Measurements from ENCODE around the gene PLEKHA7.
"Not testable (repeated sequence)": the region's sequence is repeated elsewhere in the genome, so short reads cannot be mapped to it uniquely, and the experiment has no call there.

Gene PLEKHA7

DNA sequence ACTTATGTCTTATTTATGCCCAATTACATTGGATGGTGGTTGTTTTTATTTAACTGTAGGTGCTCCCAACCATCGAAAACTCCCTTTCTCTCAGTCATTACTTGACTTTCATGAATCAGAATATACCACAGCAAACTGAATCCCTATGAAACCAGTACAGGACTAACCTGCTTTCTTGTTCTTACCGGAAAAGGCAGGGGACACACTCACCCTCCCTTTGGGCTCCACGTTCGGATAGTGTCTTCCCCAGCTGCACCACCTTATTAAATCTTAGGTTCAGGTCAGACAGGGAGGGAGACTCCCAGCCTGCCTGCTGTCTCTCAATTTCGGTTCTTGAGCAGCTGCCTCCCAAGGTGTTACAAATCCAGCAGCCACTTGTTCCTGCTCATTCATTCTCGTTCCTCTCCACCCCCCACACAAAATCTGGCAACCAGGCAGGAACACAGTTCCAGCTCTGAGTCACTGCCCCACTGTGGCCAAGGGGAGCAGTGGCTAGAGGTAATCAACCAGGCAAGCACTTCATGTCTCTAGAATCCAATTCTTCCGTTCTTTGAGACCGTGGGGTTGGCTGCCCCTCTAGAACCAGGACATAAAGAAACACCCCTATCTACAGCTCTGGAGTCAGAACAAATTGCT lies 133.0 kb downstream of the PLEKHA7 start:
- no peak for DNase-seq (ENCODE audit: low read depth)

- no peak for DNase-seq (ENCODE audit: low read depth)
Observed at GRCh38 chr11:16880184-16880801, 133.9 kb downstream of the PLEKHA7 start.

DNA sequence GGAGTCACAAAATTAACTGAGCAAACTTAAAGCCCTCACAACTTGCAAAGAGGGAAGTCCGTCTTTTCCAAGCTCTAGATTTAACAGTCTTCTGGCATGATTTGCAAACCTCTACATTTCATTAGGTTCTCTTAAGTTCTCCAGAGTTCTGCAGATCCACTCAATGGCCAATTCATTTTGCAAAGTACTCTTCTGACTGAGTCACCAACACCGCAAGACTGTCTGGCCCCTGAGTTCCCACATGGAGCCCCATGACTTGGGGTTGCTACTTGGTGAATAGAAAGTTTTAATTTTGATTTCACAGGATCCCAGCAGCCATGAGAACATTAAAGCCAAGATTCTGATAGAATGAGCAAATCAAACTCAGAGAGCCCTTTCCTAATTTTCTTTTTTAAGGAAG lies 134.5 kb downstream of the PLEKHA7 start:
- DNase-seq (ENCODE audit: low read depth): no peak

GRCh38 chr11:16876837-16877236 lies 137.4 kb downstream of the PLEKHA7 start:
- no peak for DNase-seq (ENCODE audit: low read depth)

- no peak for DNase-seq (ENCODE audit: low read depth)
Observed at GRCh38 chr11:16876053-16876752, 138.0 kb downstream of the PLEKHA7 start.

- no peak for DNase-seq (ENCODE audit: low read depth)
Observed at GRCh38 chr11:16874275-16874975, 139.8 kb downstream of the PLEKHA7 start.

DNA sequence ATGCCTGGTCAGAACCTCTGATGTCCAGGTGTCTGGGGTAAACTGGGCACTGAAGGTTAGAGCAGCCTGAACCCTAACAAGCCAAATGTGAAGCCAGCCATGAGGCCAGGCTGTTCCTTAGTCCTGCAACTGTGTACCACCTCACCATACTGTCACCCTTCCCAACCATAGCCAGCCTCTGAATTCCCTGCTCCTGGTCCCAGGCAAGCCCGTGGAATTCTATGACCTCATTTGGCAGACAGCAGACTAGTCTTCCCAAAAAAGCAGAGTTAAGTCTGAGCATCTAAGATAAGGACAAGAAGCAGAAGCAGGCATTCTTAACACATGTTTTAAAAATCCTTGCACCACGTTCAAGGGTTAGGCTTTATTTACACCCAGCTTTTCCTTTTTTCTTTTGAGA lies 140.9 kb downstream of the PLEKHA7 start:
- no peak for DNase-seq (ENCODE audit: low read depth)

DNA sequence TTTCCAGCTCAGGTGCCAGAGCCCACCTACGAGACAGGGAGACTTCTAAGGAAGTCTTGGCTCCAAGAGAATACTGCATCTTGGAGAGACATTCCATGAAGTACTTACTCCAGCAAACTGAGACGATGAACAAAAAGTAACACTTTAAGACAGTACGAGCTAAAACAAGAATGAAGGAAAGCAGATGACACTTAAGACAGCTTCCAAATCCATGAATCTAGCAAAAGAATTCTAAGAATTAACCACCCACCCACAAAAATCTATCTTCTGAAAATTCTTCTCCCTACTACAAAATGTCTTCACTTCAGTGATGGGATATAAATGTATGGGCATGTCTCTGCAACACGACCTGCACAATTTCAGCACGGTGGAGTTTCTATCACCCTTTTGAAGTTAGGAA lies 142.8 kb downstream of the PLEKHA7 start:
- DNase-seq (ENCODE audit: low read depth): no peak

- no peak for DNase-seq (ENCODE audit: low read depth)
Observed at GRCh38 chr11:16867097-16867496, 147.1 kb downstream of the PLEKHA7 start.

DNA sequence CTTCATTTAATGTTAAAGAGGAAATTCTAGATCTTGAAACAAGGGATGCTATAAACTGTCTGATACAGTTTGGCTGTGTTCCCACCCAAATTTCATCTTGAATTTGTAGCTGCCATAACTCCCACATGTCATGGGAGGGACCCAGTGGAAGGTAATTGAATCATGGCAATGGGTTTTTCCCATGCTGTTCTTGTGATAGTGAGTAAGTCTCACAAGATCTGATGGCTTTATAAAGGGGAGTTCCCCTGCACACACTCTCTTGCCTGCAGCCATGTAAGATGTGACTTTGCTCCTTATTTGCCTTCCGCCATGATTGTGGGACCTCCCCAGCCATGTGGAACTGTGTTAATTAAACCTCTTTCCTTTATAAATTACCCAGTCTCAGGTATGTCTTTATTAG lies 149.8 kb downstream of the PLEKHA7 start:
- DNase-seq (ENCODE audit: low read depth): not testable (repeated sequence)

DNA sequence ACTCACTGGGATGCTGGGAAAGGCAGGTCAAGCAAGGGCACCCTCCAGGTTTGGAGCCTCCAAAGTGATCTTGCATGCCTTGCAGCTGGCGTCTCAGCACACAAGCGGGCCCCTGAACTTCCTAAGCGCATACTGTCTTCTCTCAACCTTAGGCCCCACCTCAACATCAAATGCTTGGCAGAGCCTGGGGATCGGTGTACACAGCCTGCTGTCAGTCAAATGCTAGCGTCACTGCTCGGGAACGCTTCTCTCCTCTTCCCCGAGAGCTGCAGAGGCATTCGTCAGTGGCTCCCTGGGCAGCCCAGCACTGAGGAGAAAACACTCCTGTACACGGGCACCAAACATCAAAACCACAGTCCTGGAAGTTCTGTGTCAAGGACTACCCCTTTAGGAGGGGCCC lies 150.8 kb downstream of the PLEKHA7 start:
- no peak for DNase-seq (ENCODE audit: low read depth)

- no peak for DNase-seq (ENCODE audit: low read depth)
Observed at GRCh38 chr11:16862726-16863125, 151.5 kb downstream of the PLEKHA7 start.

DNA sequence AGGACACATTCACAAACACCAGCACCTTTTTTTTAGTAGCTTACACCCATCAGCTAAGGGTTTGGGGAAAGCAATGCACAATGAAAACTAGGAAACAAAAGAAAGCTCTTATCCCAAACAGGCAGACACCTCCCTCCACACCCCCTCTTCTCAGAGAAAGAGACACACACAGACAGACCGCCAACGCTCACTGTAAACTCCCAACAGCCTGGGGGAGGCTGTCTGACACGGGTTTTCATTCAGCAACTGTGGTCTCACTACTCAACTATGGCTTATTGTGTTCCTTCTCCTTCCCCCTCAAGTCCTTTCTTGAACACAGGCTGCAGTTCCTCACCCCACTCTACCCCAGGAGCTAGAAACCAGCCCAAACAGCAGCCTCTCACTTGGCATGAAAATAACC lies 152.4 kb downstream of the PLEKHA7 start:
- no peak for DNase-seq (ENCODE audit: low read depth)

- no peak for DNase-seq (ENCODE audit: low read depth)
Observed at GRCh38 chr11:16860617-16861016, 153.6 kb downstream of the PLEKHA7 start.

DNA sequence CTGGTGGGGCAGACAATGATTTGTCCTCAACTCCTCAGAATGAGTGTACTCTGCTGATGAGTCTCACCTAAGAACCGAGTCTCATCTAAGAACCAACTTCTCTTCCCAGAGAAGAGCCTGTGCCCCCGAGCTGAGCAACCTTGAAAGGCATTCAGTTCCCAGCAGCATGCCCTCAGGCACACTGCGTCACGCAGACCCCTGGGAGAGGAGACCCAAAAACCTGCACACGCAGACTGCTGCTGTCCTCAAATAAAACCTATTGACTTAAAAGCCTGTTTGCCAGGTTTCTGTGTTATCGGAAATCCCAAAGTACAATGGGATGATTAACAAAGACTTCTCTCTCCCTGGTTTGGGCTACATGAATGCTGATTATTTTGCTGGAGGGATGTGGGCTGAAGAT lies 154.6 kb downstream of the PLEKHA7 start:
- DNase-seq (ENCODE audit: low read depth): no peak

DNA sequence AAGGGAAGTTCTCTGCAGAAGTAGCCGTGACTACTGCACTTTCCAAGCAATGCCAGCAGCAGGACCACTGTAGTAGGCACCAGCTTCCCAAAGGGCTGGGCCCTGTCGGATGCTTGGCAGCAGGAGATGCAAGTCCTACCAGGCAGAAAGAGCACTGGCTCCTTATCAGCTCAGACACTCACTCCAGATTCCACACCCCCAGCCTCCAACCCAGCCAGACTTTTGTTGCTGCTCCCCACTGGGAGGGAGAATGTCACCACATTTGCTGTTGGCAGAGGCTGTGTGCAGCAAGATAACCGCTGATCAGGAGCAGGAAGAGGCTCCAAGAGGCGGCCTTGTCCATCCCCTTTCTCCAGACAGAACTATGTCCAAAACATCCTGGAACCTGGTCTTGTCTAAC lies 157.0 kb downstream of the PLEKHA7 start:
- no peak for DNase-seq (ENCODE audit: low read depth)

- DNase-seq (ENCODE audit: low read depth): no peak
Observed at GRCh38 chr11:16856022-16856471, 158.2 kb downstream of the PLEKHA7 start.

DNA sequence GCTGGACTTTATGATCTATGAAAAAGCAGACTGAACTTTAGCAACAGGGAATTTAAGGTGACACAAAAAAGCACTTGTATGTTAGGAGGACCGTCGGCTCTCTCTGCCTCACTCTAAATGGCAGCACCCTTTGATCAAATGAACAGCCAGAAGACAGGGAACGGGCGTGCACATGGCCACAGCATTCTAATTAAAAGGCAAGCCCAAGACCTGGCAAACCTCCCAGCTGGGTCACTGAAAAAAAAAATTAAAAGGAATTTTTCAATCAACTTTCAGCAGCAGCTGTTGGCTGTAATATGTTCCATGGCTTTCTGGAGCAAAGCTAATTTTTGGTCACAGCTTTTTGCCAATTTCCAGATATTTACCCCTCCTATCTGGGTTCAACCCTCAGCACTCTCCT lies 159.2 kb downstream of the PLEKHA7 start:
- DNase-seq (ENCODE audit: low read depth): no peak

DNA sequence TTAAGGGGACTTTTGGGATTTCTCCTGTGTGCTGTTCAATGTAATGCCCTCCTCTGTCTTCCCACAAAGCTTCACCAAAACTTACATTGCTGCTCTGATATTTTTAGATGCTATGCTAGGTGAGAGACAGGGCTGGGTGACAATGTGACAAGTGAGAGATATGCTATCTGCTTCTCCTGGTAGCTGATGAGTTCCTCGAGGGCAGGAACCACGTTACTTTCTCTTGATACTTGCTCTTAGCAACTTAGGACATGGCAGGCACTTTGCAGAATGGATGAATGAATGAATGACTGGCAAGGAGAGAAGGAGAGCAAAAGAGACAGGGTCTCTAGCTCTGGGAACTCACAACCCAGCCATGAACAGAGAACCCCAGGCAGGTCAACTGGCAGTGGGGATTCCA lies 160.4 kb downstream of the PLEKHA7 start:
- DNase-seq (ENCODE audit: low read depth): no peak

GRCh38 chr11:16853266-16853665 lies 160.9 kb downstream of the PLEKHA7 start:
- no peak for DNase-seq (ENCODE audit: low read depth)

- no peak for DNase-seq (ENCODE audit: low read depth)
Observed at GRCh38 chr11:16846305-16846704, 167.9 kb downstream of the PLEKHA7 start.

- no peak for DNase-seq (ENCODE audit: low read depth)
Observed at GRCh38 chr11:16844268-16844771, 169.9 kb downstream of the PLEKHA7 start.

DNA sequence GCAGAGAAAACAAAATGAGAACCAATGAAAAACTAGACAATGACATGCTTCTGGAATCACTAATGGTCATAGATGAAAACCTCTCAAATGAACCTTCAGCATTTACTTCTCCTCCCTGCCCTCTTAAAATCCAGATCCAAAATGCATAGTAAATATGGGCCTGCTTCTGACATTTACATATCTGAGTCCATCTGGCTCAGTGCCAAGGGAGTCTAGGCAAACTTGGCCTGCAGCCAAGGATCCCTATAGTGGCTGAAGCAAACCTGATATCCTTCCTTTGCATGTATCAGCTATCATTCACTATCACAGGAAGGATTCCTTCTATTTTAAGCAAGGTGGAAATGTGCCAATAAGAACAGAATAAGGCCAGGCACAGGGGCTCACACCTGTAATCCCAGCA lies 170.9 kb downstream of the PLEKHA7 start:
- no peak for DNase-seq (ENCODE audit: low read depth)
